Neuronal stem cell (in vitro differentiated cells): Measurements from ENCODE around the gene KRTAP16-1.
A peak's percentile ranks its signal among the peaks of the same experiment; 100 is the strongest.

Source experiments
- DNase-seq: peaks from one replicate; pipeline ENCODE4 v3.0.0-alpha.2; 2013; ENCODE audit warnings: low spot score
- H2AFZ ChIP-seq: one replicate; pipeline ENCODE4 v1.6.1; 2013; ENCODE audit warnings: mild to moderate bottlenecking, low read length, inconsistent platforms
- H2AK5ac ChIP-seq: 2 replicates; pipeline ENCODE4 v1.6.1; 2013; ENCODE audit warnings: low read depth, mild to moderate bottlenecking, inconsistent platforms, low read length, moderate library complexity, mixed read lengths
- H2BK120ac ChIP-seq: 2 replicates; pipeline ENCODE4 v1.6.1; 2013; ENCODE audit warnings: low read depth, mild to moderate bottlenecking, inconsistent platforms, low read length, moderate library complexity, mixed read lengths
- H2BK12ac ChIP-seq: one replicate; pipeline ENCODE4 v1.6.1; 2013; ENCODE audit warnings: low read length, inconsistent platforms
- H2BK15ac ChIP-seq: 2 replicates; pipeline ENCODE4 v1.6.1; 2013; ENCODE audit warnings: mild to moderate bottlenecking, low read length, inconsistent platforms, mixed read lengths
- H2BK5ac ChIP-seq: one replicate; pipeline ENCODE4 v1.6.1; 2013; ENCODE audit warnings: inconsistent platforms, mild to moderate bottlenecking, low read length, moderate library complexity
- H3K14ac ChIP-seq: one replicate; pipeline ENCODE4 v1.6.1; 2013; ENCODE audit warnings: low read length, inconsistent platforms
- H3K18ac ChIP-seq: 2 replicates; pipeline ENCODE4 v1.6.1; 2013; ENCODE audit warnings: low read length, inconsistent platforms
- H3K23ac ChIP-seq: 2 replicates; pipeline ENCODE4 v1.6.1; 2013; ENCODE audit warnings: low read depth, mild to moderate bottlenecking, mixed read lengths, low read length, inconsistent platforms; ENCODE audit not compliant: poor library complexity
- H3K27ac ChIP-seq: replicated peaks from 3 replicates; pipeline ENCODE4 v1.5.1; 2013; ENCODE audit warnings: low read length, inconsistent platforms
- H3K27me3 ChIP-seq, 3 experiments: 2 replicates each; pipeline ENCODE4 v1.6.1; 2013; ENCODE audit warnings: low read length in 3 of 3, mild to moderate bottlenecking in 2 of 3, inconsistent platforms in 1 of 3, low read depth in 1 of 3, mixed read lengths in 1 of 3, moderate library complexity in 1 of 3; ENCODE audit not compliant: control insufficient read depth in 3 of 3, insufficient read depth in 3 of 3
- H3K36me3 ChIP-seq, 2 donors: replicated peaks in 1 of 2; 2 replicates each; pipeline ENCODE4 v1.6.1; 2013; ENCODE audit warnings: low read length in 2 of 2; ENCODE audit not compliant: control insufficient read depth in 2 of 2, insufficient read depth in 2 of 2
- H3K4ac ChIP-seq: 2 replicates; pipeline ENCODE4 v1.6.1; 2013; ENCODE audit warnings: inconsistent platforms, mild to moderate bottlenecking, low read length, moderate library complexity
- H3K4me1 ChIP-seq, 2 donors: 1 replicate in 1 of 2; 2 replicates in 1 of 2; pipeline ENCODE4 v1.6.1; 2013; ENCODE audit warnings: low read length in 2 of 2, low read depth in 1 of 2; ENCODE audit not compliant: control insufficient read depth in 2 of 2, insufficient read depth in 1 of 2
- H3K4me2 ChIP-seq: one replicate; pipeline ENCODE4 v1.6.1; 2013; ENCODE audit warnings: mild to moderate bottlenecking, low read length, inconsistent platforms; ENCODE audit not compliant: insufficient read depth, poor library complexity, severe bottlenecking
- H3K4me3 ChIP-seq, 2 donors: 2 replicates each; pipeline ENCODE4 v1.5.1; 2013; ENCODE audit warnings: low read length in 2 of 2, mild to moderate bottlenecking in 2 of 2, inconsistent platforms in 1 of 2, moderate library complexity in 1 of 2
- H3K79me1 ChIP-seq: one replicate; pipeline ENCODE4 v1.6.1; 2013; ENCODE audit warnings: low read depth, mild to moderate bottlenecking, inconsistent platforms, low read length, moderate library complexity
- H3K9ac ChIP-seq: one replicate; pipeline ENCODE4 v1.6.1; 2013; ENCODE audit warnings: mild to moderate bottlenecking, low read depth, low read length, inconsistent platforms; ENCODE audit not compliant: poor library complexity
- H3K9me3 ChIP-seq, 2 donors: replicated peaks in 1 of 2; 2 replicates each; pipeline versions ENCODE3 to v1.6.1; 2013; ENCODE audit warnings: low read length in 2 of 2, mild to moderate bottlenecking in 2 of 2, inconsistent platforms in 1 of 2, low read depth in 1 of 2, mixed read lengths in 1 of 2, moderate library complexity in 1 of 2; ENCODE audit not compliant: control insufficient read depth in 2 of 2, insufficient read depth in 1 of 2
- H4K8ac ChIP-seq: one replicate; pipeline ENCODE4 v1.6.1; 2013; ENCODE audit warnings: low read depth, mild to moderate bottlenecking, inconsistent platforms, low read length, moderate library complexity
- H4K91ac ChIP-seq: one replicate; pipeline ENCODE4 v1.6.1; 2013; ENCODE audit warnings: low read length, low read depth, mild to moderate bottlenecking, inconsistent platforms; ENCODE audit not compliant: poor library complexity
- WGBS, 2 donors: extraction: QIAGEN DNeasy Blood & Tissue Kit; methylation state at CpG; one replicate each; pipeline ENCODE4 v1.1.7; 2013; ENCODE audit warnings: missing lambda C conversion rate in 2 of 2, mixed read lengths in 1 of 2; ENCODE audit not compliant: insufficient read length in 2 of 2, insufficient replicate concordance in 1 of 2; ENCODE audit errors: extremely low coverage in 2 of 2; 5-methylcytosine and 5-hydroxymethylcytosine counted together

KRTAP16-1 gene

GRCh38 chr17:41328207-41328606, 19.1 kb upstream of the KRTAP16-1 start:
- Histone ChIP-seq H2AK5ac (peak overlapping the region; percentile 88), H3K4me3 (no peak overlapping the region), H3K23ac (no peak overlapping the region), H3K4me2 (no peak overlapping the region), H3K9me3 (no peaks in the 10 kb centered on the region), H3K27me3 (no peaks in the 10 kb centered on the region), H3K18ac (peak overlapping the region; percentile 24), H3K14ac (peak overlapping the region; percentile 3), H3K4ac (no peak overlapping the region), H3K36me3 (no peaks in the 10 kb centered on the region), H3K79me1 (no peaks in the 10 kb centered on the region), H4K91ac (peak overlapping the region; percentile 56), H2BK12ac (no peak overlapping the region), H4K8ac (no peak overlapping the region), H2BK15ac (peak overlapping the region; percentile 19), H2BK120ac (peak overlapping the region; percentile 6), H2AFZ (no peak overlapping the region), H3K27ac (no peak overlapping the region), H3K4me1 (no peaks in the 10 kb centered on the region), H3K9ac (peak overlapping the region; percentile 63), H2BK5ac (peak overlapping the region; percentile 89)
- no peak for DNase-seq
- no CpG with 5 or more reads among the region's 7 CpGs for WGBS, 2 donors

- Histone ChIP-seq H3K4me2 (no peak overlapping the region), H2AFZ (no peak overlapping the region), H2BK15ac (peak overlapping the region; percentile 19), H2BK5ac (peak overlapping the region; percentile 89), H3K4ac (no peak overlapping the region), H3K14ac (no peak overlapping the region), H3K18ac (peak overlapping the region; percentile 12), H3K79me1 (no peaks in the 10 kb centered on the region), H4K8ac (no peak overlapping the region), H3K4me3 (no peak overlapping the region), H3K23ac (no peak overlapping the region), H3K36me3 (no peaks in the 10 kb centered on the region), H2BK12ac (peak overlapping the region; percentile 64), H3K27ac (no peak overlapping the region), H3K9ac (peak overlapping the region; percentile 30), H2BK120ac (peak overlapping the region; percentile 29), H4K91ac (no peak overlapping the region), H3K9me3 (no peaks in the 10 kb centered on the region), H2AK5ac (peak overlapping the region; percentile 88), H3K27me3 (no peaks in the 10 kb centered on the region), H3K4me1 (no peaks in the 10 kb centered on the region)
- no CpG with 5 or more reads among the region's 8 CpGs for WGBS, 2 donors
- DNase-seq = no peak
Observed at GRCh38 chr17:41327411-41328120, 18.5 kb upstream of the KRTAP16-1 start.

GRCh38 chr17:41326173-41327145, 17.4 kb upstream of the KRTAP16-1 start:
- Histone ChIP-seq H3K14ac (peak overlapping the region; percentile 31), H3K9me3 (no peaks in the 10 kb centered on the region)

GRCh38 chr17:41325611-41326010, 16.5 kb upstream of the KRTAP16-1 start:
- Histone ChIP-seq H3K79me1 (no peaks in the 10 kb centered on the region), H3K9ac (no peak overlapping the region), H2BK120ac (no peak overlapping the region), H3K4me3 (no peak overlapping the region), H3K36me3 (no peaks in the 10 kb centered on the region), H2BK12ac (no peak overlapping the region), H2AFZ (no peak overlapping the region), H4K8ac (no peak overlapping the region), H2BK5ac (no peak overlapping the region), H2BK15ac (peak overlapping the region; percentile 82), H2AK5ac (peak overlapping the region; percentile 96), H4K91ac (no peak overlapping the region), H3K4ac (no peak overlapping the region), H3K23ac (peak overlapping the region; percentile 46), H3K4me1 (no peaks in the 10 kb centered on the region), H3K18ac (peak overlapping the region; percentile 36), H3K27ac (no peak overlapping the region), H3K27me3 (no peaks in the 10 kb centered on the region), H3K9me3 (no peaks in the 10 kb centered on the region), H3K4me2 (no peak overlapping the region), H3K14ac (peak overlapping the region; percentile 31)
- whole genome bisulfite sequencing, 2 donors = no CpG with 5 or more reads among the region's 6 CpGs
- DNase-seq = no peak

More at GRCh38 chr17:41326173-41327145, 17.4 kb upstream of the KRTAP16-1 start:
- H3K27me3 ChIP-seq = no peaks in the 10 kb centered on the region
- peak overlapping the region; percentile 87 for H2BK12ac ChIP-seq
- H3K4me2 ChIP-seq = no peak overlapping the region
- no peak overlapping the region for H4K8ac ChIP-seq
- no peaks in the 10 kb centered on the region for H3K79me1 ChIP-seq
- H2BK5ac ChIP-seq = peak overlapping the region; percentile 43
- no peaks in the 10 kb centered on the region for H3K36me3 ChIP-seq
- WGBS, 2 donors = no CpG with 5 or more reads among the region's 18 CpGs
- H3K4me1 ChIP-seq = no peaks in the 10 kb centered on the region
- H2BK15ac ChIP-seq = peak overlapping the region; percentile 95
- H3K4ac ChIP-seq = no peak overlapping the region
- H3K9ac ChIP-seq = peak overlapping the region; percentile 33
- peak overlapping the region; percentile 69 for H3K18ac ChIP-seq
- H3K23ac ChIP-seq = no peak overlapping the region
- no peak for DNase-seq
- H4K91ac ChIP-seq = no peak overlapping the region
- peak overlapping the region; percentile 96 for H2AK5ac ChIP-seq
- no peak overlapping the region for H2BK120ac ChIP-seq
- no peak overlapping the region for H3K27ac ChIP-seq
- no peak overlapping the region for H3K4me3 ChIP-seq
- no peak overlapping the region for H2AFZ ChIP-seq
